Nephron progenitor cell (in vitro differentiated cells): Measurements from ENCODE around the gene USP35.
"Not testable (repeated sequence)": the region's sequence is repeated elsewhere in the genome, so short reads cannot be mapped to it uniquely, and the experiment has no call there.

Source experiments
- DNase-seq: peaks from one replicate; pipeline ENCODE4 v3.0.0; 2021
- H3K27ac Mint-ChIP-seq: 2 replicates; pipeline ENCODE4 v1.8.0; 2021; ENCODE audit warnings: mild to moderate bottlenecking, moderate library complexity, mixed read lengths
- H3K27me3 Mint-ChIP-seq: 2 replicates; pipeline ENCODE4 v1.8.0; 2021; ENCODE audit warnings: mild to moderate bottlenecking, low read depth, mixed read lengths; ENCODE audit not compliant: poor library complexity
- H3K36me3 Mint-ChIP-seq: 2 replicates; pipeline ENCODE4 v1.8.0; 2021; ENCODE audit warnings: low read depth, mixed read lengths
- H3K4me1 Mint-ChIP-seq: 2 replicates; pipeline ENCODE4 v1.8.0; 2021; ENCODE audit warnings: mixed read lengths
- H3K4me3 Mint-ChIP-seq: 2 replicates; pipeline ENCODE4 v1.8.0; 2021; ENCODE audit warnings: mild to moderate bottlenecking, moderate library complexity, mixed read lengths
- H3K9me3 Mint-ChIP-seq: 2 replicates; pipeline ENCODE4 v1.8.0; 2021; ENCODE audit warnings: mild to moderate bottlenecking, moderate library complexity, mixed read lengths
- TF ChIP-seq, protein P1 (sequence below): fragments of 200-600 bp; sonication (generic); IDR thresholded peaks from 2 replicates; pipeline ENCODE4 v1.5.0; 2021; ENCODE audit warnings: antibody characterized with exemption

USP35 gene

DNA sequence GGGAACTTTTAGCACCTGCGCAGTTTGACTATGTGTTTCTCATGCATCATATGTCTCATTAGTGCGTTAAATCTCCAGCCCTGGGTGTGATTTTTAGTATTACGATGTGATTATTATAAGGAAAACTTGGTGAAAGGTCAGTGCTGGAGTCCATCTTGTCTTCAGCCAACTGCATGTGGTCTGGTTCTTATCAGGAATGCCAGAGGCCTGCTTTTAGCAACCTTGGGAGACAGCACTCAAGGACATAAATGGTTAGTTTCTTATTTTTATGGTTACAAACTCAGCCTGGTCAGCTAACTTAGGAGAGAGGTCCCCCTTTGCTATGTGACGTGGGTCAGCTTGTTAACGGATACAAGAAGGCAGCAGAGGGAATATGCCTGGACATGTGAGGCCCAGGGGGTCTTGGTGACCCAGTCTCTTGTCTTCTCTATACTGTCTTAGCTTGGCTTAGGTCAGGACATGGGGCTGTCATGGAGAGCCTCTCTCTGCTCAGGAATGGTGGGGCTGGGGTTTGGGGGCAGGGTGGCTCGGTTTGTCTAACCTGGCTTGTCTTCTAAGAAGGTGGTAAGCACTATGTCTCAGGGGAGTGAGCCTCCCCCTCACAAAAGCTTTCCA lies 21.8 kb upstream of the USP35 start:
- no peaks in the 10 kb centered on the region for H3K36me3 Mint-ChIP-seq
- TF ChIP-seq, protein P1, sequence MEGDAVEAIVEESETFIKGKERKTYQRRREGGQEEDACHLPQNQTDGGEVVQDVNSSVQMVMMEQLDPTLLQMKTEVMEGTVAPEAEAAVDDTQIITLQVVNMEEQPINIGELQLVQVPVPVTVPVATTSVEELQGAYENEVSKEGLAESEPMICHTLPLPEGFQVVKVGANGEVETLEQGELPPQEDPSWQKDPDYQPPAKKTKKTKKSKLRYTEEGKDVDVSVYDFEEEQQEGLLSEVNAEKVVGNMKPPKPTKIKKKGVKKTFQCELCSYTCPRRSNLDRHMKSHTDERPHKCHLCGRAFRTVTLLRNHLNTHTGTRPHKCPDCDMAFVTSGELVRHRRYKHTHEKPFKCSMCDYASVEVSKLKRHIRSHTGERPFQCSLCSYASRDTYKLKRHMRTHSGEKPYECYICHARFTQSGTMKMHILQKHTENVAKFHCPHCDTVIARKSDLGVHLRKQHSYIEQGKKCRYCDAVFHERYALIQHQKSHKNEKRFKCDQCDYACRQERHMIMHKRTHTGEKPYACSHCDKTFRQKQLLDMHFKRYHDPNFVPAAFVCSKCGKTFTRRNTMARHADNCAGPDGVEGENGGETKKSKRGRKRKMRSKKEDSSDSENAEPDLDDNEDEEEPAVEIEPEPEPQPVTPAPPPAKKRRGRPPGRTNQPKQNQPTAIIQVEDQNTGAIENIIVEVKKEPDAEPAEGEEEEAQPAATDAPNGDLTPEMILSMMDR = no peak
- H3K27me3 Mint-ChIP-seq = peaks cover 14% of the 10 kb centered on the region
- no peaks in the 10 kb centered on the region for H3K9me3 Mint-ChIP-seq
- no peak for DNase-seq
- H3K4me3 Mint-ChIP-seq = no peak overlapping the region
- H3K4me1 Mint-ChIP-seq = peaks cover 19% of the 10 kb centered on the region
- no peak overlapping the region for H3K27ac Mint-ChIP-seq

DNA sequence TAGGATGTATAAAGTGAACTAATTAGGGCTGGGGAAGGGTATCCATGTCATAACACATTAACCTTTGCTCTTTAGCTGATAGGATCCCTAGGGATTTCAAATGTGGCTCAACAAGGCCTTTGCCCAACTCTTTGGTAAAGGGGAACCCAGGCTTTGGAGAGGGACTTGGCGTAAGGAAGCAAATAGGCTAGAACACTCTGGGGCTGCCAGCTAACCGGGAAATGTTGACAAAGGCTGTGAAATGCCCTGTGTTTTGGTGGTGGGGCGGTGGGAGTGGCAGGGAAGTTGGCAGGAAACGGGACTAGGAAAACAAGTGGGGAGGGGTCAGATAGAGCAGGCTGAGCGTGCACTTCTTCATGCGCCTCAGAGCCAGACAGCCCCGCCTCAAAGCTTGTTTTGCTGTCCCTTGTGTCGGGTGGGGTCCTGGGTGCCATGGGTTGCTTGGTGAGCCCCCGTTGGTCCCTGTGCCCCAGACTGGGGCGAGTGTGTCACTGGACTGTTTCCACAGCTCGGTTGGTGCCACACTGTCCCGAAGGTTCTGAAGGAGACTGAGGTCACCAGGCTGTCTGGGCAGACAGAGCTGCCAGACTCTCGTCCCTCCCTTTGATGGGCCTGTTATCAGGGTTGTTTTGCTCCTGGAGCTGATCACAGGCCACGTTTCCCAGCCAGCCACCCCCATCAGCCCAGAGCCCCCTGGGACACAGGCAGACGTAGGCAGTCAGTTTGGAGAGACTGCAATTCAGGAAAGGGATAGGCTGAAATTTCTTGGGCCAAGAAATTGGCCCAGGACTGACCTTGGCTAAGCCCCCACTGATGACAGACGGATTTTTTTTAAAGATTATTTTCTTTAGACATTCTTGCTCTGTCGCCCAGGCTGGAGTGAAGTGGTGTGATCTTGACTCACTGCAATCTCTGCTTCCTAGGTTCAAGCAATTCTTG lies 19.9 kb upstream of the USP35 start:
- H3K4me3 Mint-ChIP-seq = no peak overlapping the region
- no peak for DNase-seq
- TF ChIP-seq, protein P1 = no peak
- H3K4me1 Mint-ChIP-seq = peaks cover 19% of the 10 kb centered on the region
- peak overlapping the region; percentile 75 for H3K27ac Mint-ChIP-seq
- peaks cover 12% of the 10 kb centered on the region for H3K27me3 Mint-ChIP-seq
- H3K9me3 Mint-ChIP-seq = no peaks in the 10 kb centered on the region
- H3K36me3 Mint-ChIP-seq = peaks cover 16% of the 10 kb centered on the region

DNA sequence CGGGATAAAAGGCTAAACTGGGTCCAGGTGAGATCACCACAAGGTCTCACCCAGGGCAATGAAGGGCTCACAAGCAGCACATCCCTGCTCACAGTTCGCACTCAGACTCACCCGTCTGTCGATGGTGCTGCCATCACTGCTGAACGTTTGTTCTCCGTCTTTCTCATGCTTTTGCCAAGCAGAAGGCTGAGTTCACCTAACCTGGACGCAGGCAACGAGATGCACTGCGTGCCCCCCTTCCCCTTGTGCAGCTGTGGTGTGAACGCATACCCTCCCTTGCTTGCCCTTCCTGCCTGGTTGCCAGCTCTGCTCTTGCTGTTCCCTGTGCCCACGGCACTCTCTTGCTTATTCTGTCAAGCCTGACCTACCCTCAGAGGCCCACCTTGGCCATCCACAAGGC lies 18.3 kb upstream of the USP35 start:
- TF ChIP-seq, protein P1 = no peak
- H3K9me3 Mint-ChIP-seq = no peaks in the 10 kb centered on the region
- no peak for DNase-seq
- H3K4me3 Mint-ChIP-seq = no peak overlapping the region
- peaks cover 26% of the 10 kb centered on the region for H3K36me3 Mint-ChIP-seq
- no peak overlapping the region for H3K27ac Mint-ChIP-seq
- H3K27me3 Mint-ChIP-seq = peaks cover 5% of the 10 kb centered on the region
- peaks cover 19% of the 10 kb centered on the region for H3K4me1 Mint-ChIP-seq

DNA sequence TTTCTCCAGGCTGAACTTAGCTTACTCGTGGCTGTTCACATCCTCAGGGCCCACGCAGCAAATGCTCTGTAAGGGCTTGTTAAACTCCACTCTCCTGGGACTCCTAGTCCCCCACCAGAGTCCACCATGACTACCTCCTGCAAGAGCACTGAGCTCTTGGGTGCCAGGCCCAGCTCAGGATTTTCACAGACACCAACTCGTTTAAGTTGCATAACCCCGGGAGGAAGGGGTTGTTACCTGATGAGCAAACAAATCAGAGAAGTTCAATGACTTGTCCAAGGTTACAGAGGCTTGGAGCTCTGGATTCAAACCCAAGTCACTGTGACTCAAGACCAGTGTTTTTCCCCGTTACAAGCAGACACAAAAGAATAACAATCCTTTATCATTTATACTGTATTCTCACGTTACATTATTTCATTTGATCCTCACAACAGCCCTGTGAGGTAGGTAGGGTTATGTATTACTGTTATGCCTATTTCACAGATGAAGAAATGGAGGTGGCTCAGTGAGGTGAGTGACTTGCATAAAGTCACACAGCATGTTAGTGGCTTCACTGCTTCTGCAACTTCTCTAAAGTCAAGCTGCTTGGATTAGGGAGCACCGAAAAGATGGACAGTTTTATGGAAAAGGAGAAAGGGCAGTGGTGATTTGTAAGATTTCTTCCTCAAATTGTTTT lies 17.7 kb upstream of the USP35 start:
- TF ChIP-seq, protein P1 = no peak
- Mint-ChIP-seq H3K36me3 (peaks cover 26% of the 10 kb centered on the region), H3K27me3 (peaks cover 4% of the 10 kb centered on the region), H3K4me3 (no peak overlapping the region), H3K9me3 (no peaks in the 10 kb centered on the region), H3K27ac (no peak overlapping the region), H3K4me1 (peaks cover 19% of the 10 kb centered on the region)
- DNase-seq = no peak

DNA sequence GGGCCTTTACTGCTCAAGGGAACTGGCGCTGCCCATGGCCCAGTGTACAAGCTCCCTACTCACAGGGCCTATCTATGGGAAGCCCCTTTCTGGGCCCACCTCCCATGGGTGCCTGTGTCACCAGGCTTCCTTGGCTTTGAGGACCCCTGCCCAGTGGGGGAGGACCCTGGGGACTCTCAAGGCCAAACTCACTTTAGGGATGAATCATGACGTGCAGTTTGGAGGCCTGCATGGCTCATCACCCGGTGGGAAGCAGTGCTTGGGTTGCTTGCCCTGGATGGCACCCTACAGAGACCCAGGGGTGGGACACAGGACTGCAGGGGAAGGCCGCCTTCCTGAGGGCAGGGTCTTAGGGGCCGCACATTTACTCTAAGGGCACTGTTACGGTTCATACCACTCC lies 16.8 kb upstream of the USP35 start:
- H3K9me3 Mint-ChIP-seq = no peaks in the 10 kb centered on the region
- H3K4me3 Mint-ChIP-seq = no peak overlapping the region
- peaks cover 19% of the 10 kb centered on the region for H3K4me1 Mint-ChIP-seq
- H3K27ac Mint-ChIP-seq = no peak overlapping the region
- H3K27me3 Mint-ChIP-seq = peaks cover 3% of the 10 kb centered on the region
- H3K36me3 Mint-ChIP-seq = peaks cover 26% of the 10 kb centered on the region
- DNase-seq = no peak
- TF ChIP-seq, protein P1 = no peak

DNA sequence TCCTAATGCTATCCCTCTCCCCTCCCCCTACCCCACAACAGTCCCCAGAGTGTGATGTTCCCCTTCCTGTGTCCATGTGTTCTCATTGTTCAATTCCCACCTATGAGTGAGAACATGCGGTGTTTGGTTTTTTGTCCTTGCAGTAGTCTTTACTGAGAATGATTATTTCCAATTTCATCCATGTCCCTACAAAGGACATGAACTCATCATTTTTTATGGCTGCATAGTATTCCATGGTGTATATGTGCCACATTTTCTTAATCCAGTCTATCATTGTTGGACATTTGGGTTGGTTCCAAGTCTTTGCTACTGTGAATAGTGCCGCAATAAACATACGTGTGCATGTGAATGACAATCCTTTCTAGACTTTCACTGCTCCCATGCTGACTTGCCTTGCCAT lies 12.9 kb upstream of the USP35 start:
- H3K9me3 Mint-ChIP-seq, H3K27me3 Mint-ChIP-seq, H3K27ac Mint-ChIP-seq, DNase-seq, H3K4me3 Mint-ChIP-seq, H3K4me1 Mint-ChIP-seq: not testable (repeated sequence)
- peaks cover 26% of the 10 kb centered on the region for H3K36me3 Mint-ChIP-seq
